HG02970 (cell line): ENCODE data around the gene RWDD4.

ENCODE experiments used
- ATAC-seq: cut with Tn5 transposase; IDR thresholded peaks from one replicate; pipeline ENCODE4 v1.9.1; 2021; ENCODE audit warnings: mild to moderate bottlenecking, moderate library complexity, moderate number of reproducible peaks; ENCODE audit not compliant: unreplicated experiment, low FRiP score

Gene RWDD4

DNA sequence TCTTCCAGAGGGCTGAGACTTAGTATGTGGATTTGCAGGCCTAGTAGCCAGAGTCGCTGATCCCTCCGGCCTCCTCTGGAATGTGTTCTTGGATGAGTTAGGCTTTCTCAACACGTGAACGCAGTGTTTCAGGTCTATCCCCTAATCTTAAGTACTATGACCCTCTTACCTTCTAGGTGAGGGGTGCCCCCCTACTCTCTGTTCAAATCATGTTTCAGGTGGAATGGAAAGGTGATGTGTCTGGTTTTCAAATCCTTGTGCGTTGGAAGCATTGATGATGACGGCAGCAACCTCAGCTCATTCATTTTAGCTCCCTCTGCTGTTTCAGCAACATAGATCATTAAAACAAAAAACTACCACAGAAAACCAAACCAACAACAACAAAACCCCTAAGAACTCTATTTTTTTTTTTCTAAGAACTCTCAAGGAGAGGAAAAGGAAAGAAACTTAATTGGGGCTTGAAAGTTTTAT, 56.4 kb downstream of the RWDD4 start:
- ATAC-seq: no peak

DNA sequence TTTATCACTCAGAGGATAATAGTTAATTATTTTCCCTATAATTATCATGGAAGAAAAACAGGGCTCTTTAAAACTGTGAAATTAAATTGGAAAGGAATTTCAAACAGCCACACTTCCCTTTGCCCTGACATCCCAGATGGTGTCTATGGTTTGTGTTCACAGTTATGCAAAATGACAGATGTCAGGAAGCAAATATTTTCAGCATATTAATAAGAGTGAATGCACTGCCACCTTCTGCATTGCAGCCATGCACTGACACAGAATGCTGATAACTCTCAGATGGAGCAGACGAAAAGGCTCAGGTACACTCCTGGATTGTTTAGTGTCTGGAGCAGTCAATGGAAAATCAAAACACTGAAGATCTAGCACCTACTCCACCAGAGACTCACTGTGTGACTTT, 57.6 kb downstream of the RWDD4 start:
- no peak for ATAC-seq

DNA sequence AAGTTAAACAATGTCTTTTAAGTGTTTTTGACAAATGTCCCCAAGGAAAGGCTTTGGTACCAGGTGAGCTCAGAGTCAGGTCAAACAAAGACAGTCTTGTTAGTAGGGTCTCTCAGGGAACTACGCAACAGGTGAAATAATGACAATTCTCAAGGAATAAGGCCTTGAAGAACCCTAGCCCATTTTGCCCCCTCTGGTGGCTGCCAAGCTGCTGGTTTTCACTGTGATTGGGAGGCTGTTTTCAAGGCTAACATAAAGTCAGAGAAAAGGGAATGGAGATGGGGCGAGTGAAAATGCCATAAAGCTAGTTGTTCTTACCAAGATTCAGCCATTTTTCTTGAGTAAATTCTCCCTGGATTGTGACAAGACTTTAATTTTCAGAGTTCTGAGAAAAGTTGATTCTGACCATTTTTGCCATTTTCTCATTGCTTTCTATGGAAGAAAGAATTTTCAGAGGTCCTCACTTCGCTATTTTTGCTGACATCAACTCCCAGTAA, 58.7 kb downstream of the RWDD4 start:
- ATAC-seq: no peak

DNA sequence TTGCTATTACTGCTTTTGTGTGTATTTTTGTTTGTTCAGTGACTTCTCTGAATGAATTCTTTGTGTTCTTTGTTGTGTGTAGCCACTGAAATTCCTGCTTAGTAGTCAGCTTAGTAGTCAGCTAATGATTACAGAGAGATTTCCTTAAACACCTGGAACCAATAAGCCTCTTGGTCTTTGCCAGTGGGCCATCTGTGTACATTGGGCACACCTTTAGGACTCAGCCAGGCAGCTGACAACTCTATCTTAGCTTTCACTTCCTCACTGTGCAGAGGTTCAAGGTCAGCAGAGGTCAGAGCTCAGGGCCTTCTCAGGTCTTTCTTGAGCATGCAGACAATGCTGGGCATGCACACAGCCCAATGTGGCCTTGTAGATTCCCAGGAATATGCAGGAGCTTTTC, 59.3 kb downstream of the RWDD4 start:
- ATAC-seq: no peak

DNA sequence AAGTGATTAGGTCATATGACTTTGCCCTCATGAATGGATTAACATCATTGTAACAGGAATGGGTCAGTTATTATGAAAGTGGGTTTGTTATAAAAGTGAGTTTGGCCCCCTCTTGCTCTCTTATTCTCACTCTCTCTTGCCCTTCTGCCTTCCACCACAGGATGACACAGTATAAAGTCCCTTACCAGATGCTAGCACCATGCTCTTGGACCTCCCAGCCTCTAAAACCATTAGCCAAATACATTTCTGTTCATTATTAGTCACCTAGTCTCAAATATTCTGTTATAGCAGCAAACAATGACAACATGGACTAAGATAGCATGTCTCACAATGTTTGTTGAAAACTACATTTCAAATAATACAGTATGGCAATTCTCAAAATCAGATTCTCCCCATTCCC, 59.7 kb downstream of the RWDD4 start:
- no peak for ATAC-seq

DNA sequence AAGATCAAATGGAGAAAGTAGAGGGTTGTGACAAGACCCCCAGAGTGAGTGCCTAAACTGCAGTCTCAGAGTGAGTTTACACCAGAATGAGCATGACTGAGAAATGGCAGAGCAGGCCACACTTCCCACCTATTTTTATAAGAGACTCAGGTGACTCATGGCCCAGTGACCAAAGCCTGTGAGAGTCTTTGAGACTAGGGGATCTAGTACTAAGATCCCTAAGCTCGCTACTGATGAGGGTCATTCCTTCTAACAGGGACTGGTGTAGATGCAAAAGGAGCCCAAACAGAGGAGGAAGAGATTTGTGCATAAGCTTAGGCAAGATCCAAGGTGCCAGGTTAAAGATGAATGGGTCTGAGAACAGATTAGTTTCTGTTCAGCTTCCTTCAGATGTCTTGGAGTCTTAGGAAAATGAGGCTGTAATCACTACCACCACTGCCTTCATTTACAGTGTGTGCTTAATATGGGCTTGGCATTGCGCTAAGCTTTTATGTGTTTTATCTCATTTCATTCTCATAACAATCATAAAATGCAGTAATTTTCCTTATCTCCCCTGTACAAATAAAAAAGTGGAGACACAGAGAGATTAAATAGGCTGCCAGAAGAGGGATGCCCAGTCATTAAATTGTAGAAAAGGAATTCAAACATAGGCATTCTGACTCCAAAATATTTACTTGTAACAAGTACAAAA, 62.8 kb downstream of the RWDD4 start:
- no peak for ATAC-seq

DNA sequence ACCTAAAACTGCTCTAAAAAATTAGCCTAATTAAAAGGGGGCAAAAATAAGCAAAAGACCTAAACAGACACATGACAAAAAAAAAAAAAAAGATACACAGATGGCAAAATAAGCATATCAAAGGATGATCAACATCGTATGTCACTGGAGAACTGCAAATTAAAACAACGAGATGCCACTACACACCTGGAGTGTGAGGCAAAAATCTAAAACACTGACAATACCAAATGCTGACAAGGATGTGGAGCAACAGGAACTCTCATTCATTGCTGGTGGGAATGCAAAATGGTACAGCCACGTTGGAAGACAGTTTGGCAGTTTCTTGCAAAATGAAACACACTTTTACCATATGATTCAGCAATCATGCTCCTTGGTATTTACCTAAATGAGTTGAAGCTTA, 64.2 kb downstream of the RWDD4 start:
- no peak for ATAC-seq

DNA sequence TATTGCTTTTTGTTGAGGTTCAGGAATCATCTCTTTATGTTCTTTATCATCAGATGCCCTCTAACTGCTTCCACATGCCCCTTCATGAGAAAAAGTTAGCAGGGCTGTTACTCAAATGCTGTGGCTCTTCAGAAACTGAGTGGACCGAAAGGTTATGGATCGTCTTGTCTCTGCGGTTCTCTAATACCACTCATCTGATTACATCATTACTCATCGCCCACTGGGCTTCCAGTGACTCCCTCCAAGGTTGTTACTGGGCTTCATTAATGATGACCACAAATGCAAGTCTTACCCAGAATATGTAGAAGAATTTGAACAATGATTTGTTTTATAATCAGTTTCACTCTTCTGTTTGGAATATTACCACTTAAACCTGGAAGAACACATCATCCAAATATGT, 67.7 kb downstream of the RWDD4 start:
- ATAC-seq: no peak
